Activated CD4-positive, alpha-beta T cell treated with anti-CD3 and anti-CD28 coated beads, Interleukin-2, amount 50 U/mL, for 1 hour (primary cell): ENCODE results near the gene CPEB4.

Experiments used
- DNase-seq: peaks from one replicate; pipeline ENCODE4 v3.0.0-alpha.2; 2020

The CPEB4 gene

GRCh38 chr5:173916233-173916632 lies 28.1 kb downstream of the CPEB4 start:
- DNase-seq = no peak

GRCh38 chr5:173917788-173918786 lies 29.9 kb downstream of the CPEB4 start:
- DNase-seq = peak; percentile 53

GRCh38 chr5:173919443-173919842 lies 31.3 kb downstream of the CPEB4 start:
- no peak for DNase-seq

- no peak for DNase-seq
These were observed 32.0 kb downstream of the CPEB4 start for GRCh38 chr5:173920024-173920753.

GRCh38 chr5:173920866-173921555 lies 32.9 kb downstream of the CPEB4 start:
- DNase-seq = no peak

- no peak for DNase-seq
These were observed 34.4 kb downstream of the CPEB4 start for GRCh38 chr5:173922527-173922926.

GRCh38 chr5:173923218-173924095 lies 35.3 kb downstream of the CPEB4 start:
- no peak for DNase-seq

- DNase-seq = no peak
These were observed 36.8 kb downstream of the CPEB4 start for GRCh38 chr5:173924899-173925298.

GRCh38 chr5:173925449-173926071 lies 37.4 kb downstream of the CPEB4 start:
- DNase-seq = peak; percentile 50

GRCh38 chr5:173926359-173926758 lies 38.2 kb downstream of the CPEB4 start:
- no peak for DNase-seq

GRCh38 chr5:173928871-173929574 lies 40.9 kb downstream of the CPEB4 start:
- no peak for DNase-seq

GRCh38 chr5:173932695-173933139 lies 44.6 kb downstream of the CPEB4 start:
- no peak for DNase-seq

GRCh38 chr5:173933901-173934300 lies 45.8 kb downstream of the CPEB4 start:
- no peak for DNase-seq

- no peak for DNase-seq
These were observed 47.2 kb downstream of the CPEB4 start for GRCh38 chr5:173935396-173935795.

- no peak for DNase-seq
These were observed 52.1 kb downstream of the CPEB4 start for GRCh38 chr5:173940269-173940668.

GRCh38 chr5:173941102-173941501 lies 53.0 kb downstream of the CPEB4 start:
- DNase-seq = no peak

GRCh38 chr5:173941758-173942401 lies 53.7 kb downstream of the CPEB4 start:
- DNase-seq = no peak

GRCh38 chr5:173944511-173944910 lies 56.4 kb downstream of the CPEB4 start:
- no peak for DNase-seq

- no peak for DNase-seq
These were observed 57.0 kb downstream of the CPEB4 start for GRCh38 chr5:173945160-173945559.

GRCh38 chr5:173946323-173946722 lies 58.2 kb downstream of the CPEB4 start:
- no peak for DNase-seq
